Fibroblast of lung (primary cell): ENCODE data around the gene RAB6C.
"Not testable (repeated sequence)": the region's sequence is repeated elsewhere in the genome, so short reads cannot be mapped to it uniquely, and the experiment has no call there.

Experiments
- EZH2 ChIP-seq: IDR thresholded peaks from 2 replicates; pipeline ENCODE4 v1.5.1; 2012; ENCODE audit warnings: low read length, control low read depth, mild to moderate bottlenecking; ENCODE audit errors: missing control alignments
- TF ChIP-seq, protein P1 (sequence below), 2 donors: IDR thresholded peaks in 1 of 2; conservative IDR thresholded peaks in 1 of 2; 1 replicate in 1 of 2; 2 replicates in 1 of 2; pipeline ENCODE4 v1.5.1; 2011 to 2012; ENCODE audit warnings: low read length in 2 of 2, control low read depth in 1 of 2, inconsistent platforms in 1 of 2, low read depth in 1 of 2, mild to moderate bottlenecking in 1 of 2

DNA sequence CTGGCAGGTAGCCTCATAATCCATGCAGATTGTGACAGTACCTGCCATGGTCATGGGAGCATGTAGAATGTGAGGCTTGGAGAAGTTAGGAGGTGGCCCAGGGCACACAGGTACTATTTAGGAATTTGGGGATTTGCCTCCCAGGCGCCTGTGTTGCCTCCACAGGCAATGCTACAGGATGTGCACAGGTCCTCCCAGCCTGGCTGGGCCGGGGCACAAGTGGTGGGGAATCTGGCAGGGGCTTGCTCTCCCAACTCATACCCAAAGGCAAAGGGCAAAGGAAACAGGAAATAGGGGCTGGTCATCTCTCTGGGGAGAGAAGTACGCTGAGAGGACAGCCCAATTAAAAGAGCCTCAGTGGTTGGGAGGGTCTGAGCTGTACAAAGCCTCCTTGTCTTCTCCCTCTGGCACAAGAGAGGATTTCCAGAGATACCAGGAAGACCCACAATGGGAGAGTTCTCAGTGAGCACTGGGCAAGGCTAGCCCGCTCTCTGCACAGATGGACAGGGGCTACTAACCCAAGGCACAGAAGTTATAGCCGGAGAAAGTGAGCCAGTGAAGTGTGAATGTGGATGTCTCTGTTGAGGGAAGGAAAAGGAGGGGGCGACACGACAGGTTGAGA, 40.5 kb upstream of the RAB6C start:
- TF ChIP-seq, protein P1, sequence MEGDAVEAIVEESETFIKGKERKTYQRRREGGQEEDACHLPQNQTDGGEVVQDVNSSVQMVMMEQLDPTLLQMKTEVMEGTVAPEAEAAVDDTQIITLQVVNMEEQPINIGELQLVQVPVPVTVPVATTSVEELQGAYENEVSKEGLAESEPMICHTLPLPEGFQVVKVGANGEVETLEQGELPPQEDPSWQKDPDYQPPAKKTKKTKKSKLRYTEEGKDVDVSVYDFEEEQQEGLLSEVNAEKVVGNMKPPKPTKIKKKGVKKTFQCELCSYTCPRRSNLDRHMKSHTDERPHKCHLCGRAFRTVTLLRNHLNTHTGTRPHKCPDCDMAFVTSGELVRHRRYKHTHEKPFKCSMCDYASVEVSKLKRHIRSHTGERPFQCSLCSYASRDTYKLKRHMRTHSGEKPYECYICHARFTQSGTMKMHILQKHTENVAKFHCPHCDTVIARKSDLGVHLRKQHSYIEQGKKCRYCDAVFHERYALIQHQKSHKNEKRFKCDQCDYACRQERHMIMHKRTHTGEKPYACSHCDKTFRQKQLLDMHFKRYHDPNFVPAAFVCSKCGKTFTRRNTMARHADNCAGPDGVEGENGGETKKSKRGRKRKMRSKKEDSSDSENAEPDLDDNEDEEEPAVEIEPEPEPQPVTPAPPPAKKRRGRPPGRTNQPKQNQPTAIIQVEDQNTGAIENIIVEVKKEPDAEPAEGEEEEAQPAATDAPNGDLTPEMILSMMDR (conservative IDR thresholded peaks at IDR 0.05 in 1 of 2, IDR thresholded peaks at IDR 0.05 in 1 of 2; ENCODE audit: low read depth in 1 of 2, low read length in 2 of 2), result not testable (repeated sequence)
- not testable (repeated sequence) for TF ChIP-seq EZH2
